Breast epithelium (tissue), 3 donors: ENCODE measurements around the gene IST1.

Experiments
- POLR2A ChIP-seq: fragments of 450-650 bp; IDR thresholded peaks from one replicate; pipeline ENCODE4 v1.6.1; 2016; ENCODE audit warnings: antibody characterized with exemption, mild to moderate bottlenecking, moderate library complexity
- TF ChIP-seq, protein P1 (sequence below), 3 donors: fragments of 450-650 bp; IDR thresholded peaks; one replicate each; pipeline ENCODE4 v1.5.1; 2016 to 2017; ENCODE audit warnings: antibody characterized with exemption in 3 of 3, mild to moderate bottlenecking in 3 of 3, moderate library complexity in 3 of 3

DNA sequence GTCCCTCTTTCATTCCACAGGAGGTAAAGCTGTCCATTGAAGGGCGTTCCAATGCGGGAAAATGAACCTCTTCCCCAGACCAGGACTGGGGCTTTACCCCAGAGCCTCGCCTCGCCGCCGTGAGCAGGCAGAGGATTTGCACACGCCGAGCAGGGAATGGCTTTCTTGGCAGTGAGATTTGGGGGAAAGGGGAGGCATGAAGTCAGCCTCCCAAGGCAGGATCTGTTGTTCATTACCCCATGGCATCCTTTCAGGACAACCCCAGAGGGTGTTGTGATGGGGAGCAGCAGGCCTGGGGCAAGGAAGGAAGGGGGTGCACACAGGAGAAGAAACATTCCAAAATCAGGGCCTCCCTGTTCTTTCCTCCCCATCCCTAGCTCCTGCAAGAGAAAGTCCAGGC is 43.6 kb upstream of the IST1 start:
- TF ChIP-seq, protein P1, sequence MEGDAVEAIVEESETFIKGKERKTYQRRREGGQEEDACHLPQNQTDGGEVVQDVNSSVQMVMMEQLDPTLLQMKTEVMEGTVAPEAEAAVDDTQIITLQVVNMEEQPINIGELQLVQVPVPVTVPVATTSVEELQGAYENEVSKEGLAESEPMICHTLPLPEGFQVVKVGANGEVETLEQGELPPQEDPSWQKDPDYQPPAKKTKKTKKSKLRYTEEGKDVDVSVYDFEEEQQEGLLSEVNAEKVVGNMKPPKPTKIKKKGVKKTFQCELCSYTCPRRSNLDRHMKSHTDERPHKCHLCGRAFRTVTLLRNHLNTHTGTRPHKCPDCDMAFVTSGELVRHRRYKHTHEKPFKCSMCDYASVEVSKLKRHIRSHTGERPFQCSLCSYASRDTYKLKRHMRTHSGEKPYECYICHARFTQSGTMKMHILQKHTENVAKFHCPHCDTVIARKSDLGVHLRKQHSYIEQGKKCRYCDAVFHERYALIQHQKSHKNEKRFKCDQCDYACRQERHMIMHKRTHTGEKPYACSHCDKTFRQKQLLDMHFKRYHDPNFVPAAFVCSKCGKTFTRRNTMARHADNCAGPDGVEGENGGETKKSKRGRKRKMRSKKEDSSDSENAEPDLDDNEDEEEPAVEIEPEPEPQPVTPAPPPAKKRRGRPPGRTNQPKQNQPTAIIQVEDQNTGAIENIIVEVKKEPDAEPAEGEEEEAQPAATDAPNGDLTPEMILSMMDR (IDR thresholded peaks at IDR 0.05) = no peak
- TF ChIP-seq POLR2A = no peak
